ENCODE measurements around the gene FAM200A. TPM values are rescaled to one million over a fixed set of nuclear protein-coding genes. Genes with fewer than 3 reads are reported as not detected.
"Not testable (repeated sequence)": the region's sequence is repeated elsewhere in the genome, so short reads cannot be mapped to it uniquely, and the experiment has no call there.

The FAM200A gene
- total and polyA plus RNA-seq, 4 donors: 2.3 to 5.9 (median 3.1) TPM

DNA sequence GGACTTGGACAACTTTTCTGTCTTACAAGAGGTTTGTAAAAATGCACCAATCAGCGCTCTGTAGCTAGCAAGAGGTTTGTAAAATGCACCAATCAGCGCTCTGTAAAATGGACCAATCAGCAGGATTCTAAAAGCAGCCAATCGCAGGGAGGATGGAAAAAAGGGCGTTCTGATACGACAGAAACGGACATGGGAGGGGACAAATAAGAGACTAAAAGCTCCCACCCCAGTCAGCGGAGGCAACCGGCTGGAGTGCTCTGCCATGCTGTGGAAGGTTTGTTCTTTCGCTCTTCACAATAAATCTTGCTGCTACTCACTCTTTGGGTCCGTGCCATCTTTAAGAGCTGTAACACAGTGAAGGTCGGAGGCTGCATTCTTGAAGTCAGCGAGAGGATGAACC lies 50.7 kb downstream of the FAM200A start:
- H3K27me3 ChIP-seq (ENCODE audit: control insufficient read depth in 1 of 2, insufficient read depth in 2 of 2, low read length in 1 of 2); H3K4me3 ChIP-seq (ENCODE audit: low read length in 2 of 2); H3K27ac ChIP-seq (ENCODE audit: low read depth in 1 of 2, low read length in 2 of 2); ATAC-seq (ENCODE audit: low FRiP score); H3K4me1 ChIP-seq (ENCODE audit: control insufficient read depth in 1 of 2, insufficient read depth in 2 of 2, low read length in 2 of 2); H3K9me3 ChIP-seq (ENCODE audit: control insufficient read depth, low read length); H3K36me3 ChIP-seq (ENCODE audit: control insufficient read depth in 1 of 2, insufficient read depth in 2 of 2, low read length in 1 of 2): not testable (repeated sequence)
- intact Hi-C loops (cut with DNase I): loop anchor here (5.0 kb wide), 1 partner anchor 51 kb away; the partner anchor contains the start of gene FAM200A (in 2 of the 2)
- WGBS, 2 donors: 90 to 93% methylated on average over 12 of the region's 12 CpGs
- peak in 1 of 2 donors; percentile 60 for DNase-seq

DNA sequence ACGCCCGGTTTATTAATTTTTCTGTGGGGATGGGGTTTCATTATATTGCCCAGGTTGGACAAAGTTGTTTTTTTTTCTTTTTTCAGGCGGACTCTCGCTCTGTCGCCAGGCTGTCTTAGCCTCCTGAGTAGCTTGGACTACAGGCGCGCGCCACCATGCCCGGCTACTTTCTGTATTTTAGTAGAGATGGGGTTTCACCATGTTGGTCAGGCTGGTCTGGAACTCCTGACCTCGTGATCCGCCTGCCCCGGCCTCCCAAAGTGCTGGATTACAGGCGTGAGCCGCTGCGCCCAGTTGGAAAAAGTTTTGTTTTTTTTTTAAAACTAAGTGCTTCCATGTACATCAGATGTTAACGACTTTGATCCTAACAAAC lies 51.3 kb downstream of the FAM200A start:
- H3K36me3 ChIP-seq (ENCODE audit: control insufficient read depth in 1 of 2, insufficient read depth in 2 of 2, low read length in 1 of 2): peaks cover 0 to 2% of the 10 kb centered on the region in 2 donors
- H3K4me3 ChIP-seq (ENCODE audit: low read length in 2 of 2): peak overlapping the region; percentile 76 to 91
- H3K9me3 ChIP-seq (ENCODE audit: control insufficient read depth, low read length): no peaks in the 10 kb centered on the region
- intact Hi-C loops (cut with DNase I): loop anchor here (5.0 kb wide), 1 partner anchor 52 kb away; the partner anchor contains the start of gene FAM200A (in 2 of the 2)
- H3K4me1 ChIP-seq (ENCODE audit: control insufficient read depth in 1 of 2, insufficient read depth in 2 of 2, low read length in 2 of 2): no peaks in the 10 kb centered on the region
- no peaks in the 10 kb centered on the region for H3K27me3 ChIP-seq (ENCODE audit: control insufficient read depth in 1 of 2, insufficient read depth in 2 of 2, low read length in 1 of 2)
- 43 to 47% methylated on average over 16 of the region's 16 CpGs for WGBS, 2 donors
- DNase-seq: peak in 1 of 2 donors; percentile 62
- peak overlapping the region in 1 of 2 donors; percentile 83 for H3K27ac ChIP-seq (ENCODE audit: low read depth in 1 of 2, low read length in 2 of 2)
- ATAC-seq (ENCODE audit: low FRiP score): no peak

DNA sequence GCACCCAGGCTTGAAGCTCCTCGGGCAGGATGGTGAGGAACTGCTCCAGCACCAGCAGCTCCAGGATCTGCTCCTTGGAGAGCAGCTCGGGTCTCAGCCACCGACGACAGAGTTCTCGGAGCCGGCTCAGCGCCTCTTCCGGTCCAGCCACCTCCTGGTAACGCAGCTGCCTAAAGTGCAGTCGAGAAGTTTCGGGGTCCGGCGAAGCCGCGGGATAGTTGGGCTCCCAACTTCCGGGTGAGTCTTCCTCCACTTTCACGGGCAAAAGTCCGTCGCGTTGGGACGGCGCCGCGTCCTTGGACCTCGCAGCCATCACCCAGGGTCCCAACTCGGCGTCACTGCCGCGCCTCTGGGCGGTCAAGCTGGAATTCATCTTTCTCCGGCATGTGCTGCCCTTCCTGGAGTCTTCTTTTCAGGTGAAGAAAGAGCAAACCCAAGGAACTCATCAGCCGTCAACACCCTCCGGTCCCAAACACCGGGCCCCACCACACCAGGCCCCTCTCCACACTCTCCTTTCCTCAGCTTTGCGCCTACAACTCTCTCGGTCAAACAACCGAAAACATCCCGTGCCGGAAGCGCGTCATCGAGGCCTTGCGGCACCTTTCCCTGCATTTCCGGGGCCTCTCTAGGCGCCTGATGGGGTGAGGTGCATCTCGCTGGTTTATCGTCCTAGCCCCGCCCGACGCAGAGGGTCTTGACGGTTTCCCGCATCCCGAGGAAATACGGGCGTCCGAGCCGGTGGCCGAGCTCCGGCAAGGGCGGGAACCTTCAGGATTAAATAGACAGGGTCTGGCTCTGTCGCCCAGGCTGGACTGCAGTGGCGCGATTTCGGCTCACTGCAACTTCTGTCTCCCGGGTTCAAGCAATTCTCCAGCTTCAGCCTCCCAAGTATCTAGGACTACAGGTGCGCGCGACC lies 51.9 kb downstream of the FAM200A start, which contains the start of gene ZNF394:
Gene ZNF394, minus strand, starts transcription at position 561 of the 916 bp plus-strand sequence. Its CDS starts 188 bp downstream, at position 373.
- Histone ChIP-seq H3K27me3 (ENCODE audit: control insufficient read depth in 1 of 2, insufficient read depth in 2 of 2, low read length in 1 of 2) (no peaks in the 10 kb centered on the region), H3K27ac (ENCODE audit: low read depth in 1 of 2, low read length in 2 of 2) (peak within 1 kb of the TSS; percentile 64 to 83), H3K4me3 (ENCODE audit: low read length in 2 of 2) (peak within 1 kb of the TSS; percentile 76 to 91), H3K4me1 (ENCODE audit: control insufficient read depth in 1 of 2, insufficient read depth in 2 of 2, low read length in 2 of 2) (no peaks in the 10 kb centered on the region), H3K9me3 (ENCODE audit: control insufficient read depth, low read length) (no peaks in the 10 kb centered on the region), H3K36me3 (ENCODE audit: control insufficient read depth in 1 of 2, insufficient read depth in 2 of 2, low read length in 1 of 2) (peaks cover 0 to 2% of the 10 kb centered on the region in 2 donors)
- DNase-seq (peak; percentile 95 to 98), ATAC-seq (ENCODE audit: low FRiP score) (peak; percentile 83)
- WGBS, 2 donors: 0% methylated on average over 68 of the region's 68 CpGs
- intact Hi-C loops (cut with DNase I): loop anchor here (5.0 kb wide), 1 partner anchor 52 kb away; the partner anchor contains the start of gene FAM200A (in 2 of the 2)

DNA sequence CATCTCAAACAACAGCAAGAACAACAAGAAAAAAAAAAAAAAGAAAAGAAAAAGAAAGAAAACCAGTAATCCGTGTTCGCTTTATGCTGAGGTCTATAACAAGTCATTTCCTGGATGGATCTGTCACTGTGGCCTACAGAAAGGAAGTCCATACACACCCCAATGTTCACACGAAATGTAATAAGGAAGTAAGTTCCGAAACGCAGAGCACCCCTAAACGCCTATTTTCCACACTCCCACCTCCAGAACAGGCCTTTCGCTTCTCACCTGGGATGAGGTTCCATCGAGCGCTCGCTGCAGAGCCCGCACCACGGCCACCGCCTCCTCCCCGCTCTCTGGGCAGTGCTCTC lies 52.6 kb downstream of the FAM200A start:
- ATAC-seq (ENCODE audit: low FRiP score): no peak
- DNase-seq: no peak
- Histone ChIP-seq H3K27ac (ENCODE audit: low read depth in 1 of 2, low read length in 2 of 2) (peak overlapping the region in 1 of 2 donors; percentile 83), H3K4me1 (ENCODE audit: control insufficient read depth in 1 of 2, insufficient read depth in 2 of 2, low read length in 2 of 2) (no peaks in the 10 kb centered on the region), H3K9me3 (ENCODE audit: control insufficient read depth, low read length) (peaks cover under 1% of the 10 kb centered on the region), H3K4me3 (ENCODE audit: low read length in 2 of 2) (peak overlapping the region; percentile 76 to 91), H3K36me3 (ENCODE audit: control insufficient read depth in 1 of 2, insufficient read depth in 2 of 2, low read length in 1 of 2) (peaks cover 0 to 3% of the 10 kb centered on the region in 2 donors), H3K27me3 (ENCODE audit: control insufficient read depth in 1 of 2, insufficient read depth in 2 of 2, low read length in 1 of 2) (no peaks in the 10 kb centered on the region)
- intact Hi-C loops (cut with DNase I): no loop called here
- 0 to 1% methylated on average over 14 of the region's 14 CpGs for WGBS, 2 donors

DNA sequence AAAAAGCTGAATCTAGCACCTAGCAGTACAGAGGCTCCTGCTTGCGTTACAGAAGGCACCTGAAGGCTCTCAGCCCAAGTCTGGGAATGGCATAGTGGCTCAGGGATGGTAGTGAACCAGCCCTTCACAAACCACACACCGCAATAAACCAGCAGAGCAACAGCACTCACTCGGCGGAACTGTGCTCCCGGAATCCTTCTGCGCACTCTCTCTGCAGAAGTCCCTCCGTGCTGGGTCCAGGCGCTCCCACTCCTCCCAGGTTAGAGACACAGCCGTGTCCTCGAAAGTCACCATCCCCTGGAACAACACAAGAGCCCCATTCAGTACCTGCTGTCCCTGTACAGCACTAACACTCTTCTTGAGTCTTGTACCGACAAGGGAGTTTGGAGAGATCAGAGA lies 53.4 kb downstream of the FAM200A start:
- no peak for ATAC-seq (ENCODE audit: low FRiP score)
- no peaks in the 10 kb centered on the region for H3K4me1 ChIP-seq (ENCODE audit: control insufficient read depth in 1 of 2, insufficient read depth in 2 of 2, low read length in 2 of 2)
- peaks cover 7% of the 10 kb centered on the region for H3K9me3 ChIP-seq (ENCODE audit: control insufficient read depth, low read length)
- H3K4me3 ChIP-seq (ENCODE audit: low read length in 2 of 2): peak overlapping the region in 1 of 2 donors; percentile 91
- 77 to 78% methylated on average over 11 of the region's 11 CpGs for WGBS, 2 donors
- H3K36me3 ChIP-seq (ENCODE audit: control insufficient read depth in 1 of 2, insufficient read depth in 2 of 2, low read length in 1 of 2): peaks cover 2 to 10% of the 10 kb centered on the region in 2 donors
- H3K27ac ChIP-seq (ENCODE audit: low read depth in 1 of 2, low read length in 2 of 2): no peak overlapping the region
- no peak for DNase-seq
- intact Hi-C loops (cut with DNase I): no loop called here
- H3K27me3 ChIP-seq (ENCODE audit: control insufficient read depth in 1 of 2, insufficient read depth in 2 of 2, low read length in 1 of 2): no peaks in the 10 kb centered on the region

DNA sequence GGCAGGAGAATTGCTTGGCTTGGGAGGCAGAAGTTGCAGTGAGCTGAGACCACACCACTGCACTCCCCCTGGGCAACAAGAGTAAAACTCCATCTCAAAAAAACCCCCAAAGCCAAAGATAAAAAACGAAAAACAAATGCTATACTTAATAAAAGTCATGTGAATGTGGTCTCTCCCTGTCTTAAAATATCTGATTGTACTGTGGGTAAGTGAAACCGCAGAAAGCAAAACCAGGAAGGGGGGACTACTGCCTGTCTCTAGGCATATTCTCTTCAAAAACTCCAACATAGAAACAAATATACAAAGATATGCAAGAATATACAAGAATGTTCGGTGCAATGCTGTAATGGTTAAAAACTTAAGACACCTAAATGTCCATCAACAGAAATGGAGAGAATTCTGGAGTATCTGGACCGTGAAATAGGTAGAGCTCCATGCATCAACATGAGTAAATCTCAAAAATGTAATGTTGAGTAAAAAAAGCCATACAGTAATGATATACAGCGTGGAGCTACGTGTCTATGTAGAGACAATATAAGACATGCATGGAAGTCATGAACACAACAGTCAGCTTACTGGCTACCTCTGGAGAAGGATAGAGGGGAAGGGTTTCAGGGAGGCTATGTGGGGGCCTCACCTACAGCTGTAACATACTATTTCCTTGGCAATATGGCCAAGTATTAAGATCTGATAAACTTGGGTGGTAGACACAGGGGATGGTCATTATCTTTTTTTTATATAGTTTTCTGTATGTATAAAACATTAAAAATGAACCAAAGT lies 54.0 kb downstream of the FAM200A start:
- H3K9me3 ChIP-seq (ENCODE audit: control insufficient read depth, low read length): peaks cover 8% of the 10 kb centered on the region
- peaks cover 4 to 10% of the 10 kb centered on the region in 2 donors for H3K36me3 ChIP-seq (ENCODE audit: control insufficient read depth in 1 of 2, insufficient read depth in 2 of 2, low read length in 1 of 2)
- 84 to 85% methylated on average over 6 of the region's 6 CpGs for WGBS, 2 donors
- H3K4me3 ChIP-seq (ENCODE audit: low read length in 2 of 2): peak overlapping the region in 1 of 2 donors; percentile 2
- intact Hi-C loops (cut with DNase I): no loop called here
- DNase-seq (no peak), ATAC-seq (ENCODE audit: low FRiP score) (no peak)
- H3K27ac ChIP-seq (ENCODE audit: low read depth in 1 of 2, low read length in 2 of 2): no peak overlapping the region
- no peaks in the 10 kb centered on the region for H3K27me3 ChIP-seq (ENCODE audit: control insufficient read depth in 1 of 2, insufficient read depth in 2 of 2, low read length in 1 of 2)
- no peaks in the 10 kb centered on the region for H3K4me1 ChIP-seq (ENCODE audit: control insufficient read depth in 1 of 2, insufficient read depth in 2 of 2, low read length in 2 of 2)

Other genes starting within 250 kb of the FAM200A start
- 100 to 1,000 TPM in 1 of 2 donors, 10 to 100 TPM in 1; 99.9 to 106 TPM for gene ARPC1A, start 226.2 kb downstream of the FAM200A start, total RNA-seq
- 100 to 1,000 TPM in 1 of 2 donors, 10 to 100 TPM in 1; 95.1 to 227 TPM for gene ARPC1A, start 226.2 kb downstream of the FAM200A start, polyA plus RNA-seq
- gene ARPC1B, start 177.4 kb downstream of the FAM200A start, total RNA-seq: 100 to 1,000 TPM; 134 to 172 TPM
- 100 to 1,000 TPM; 153 to 262 TPM for gene ARPC1B, start 177.4 kb downstream of the FAM200A start, polyA plus RNA-seq
- 10 to 100 TPM; 74.8 to 94.9 TPM for gene PDAP1, start 143.5 kb downstream of the FAM200A start, total RNA-seq
- gene PDAP1, start 143.5 kb downstream of the FAM200A start, polyA plus RNA-seq: 100 to 1,000 TPM; 174 to 223 TPM
- 10 to 100 TPM; 53.5 to 57.0 TPM for gene BUD31, start 143.1 kb downstream of the FAM200A start, total RNA-seq
- gene BUD31, start 143.1 kb downstream of the FAM200A start, polyA plus RNA-seq: 100 to 1,000 TPM in 1 of 2 donors, 10 to 100 TPM in 1; 89.1 to 135 TPM
- 1 to 10 TPM; 5.4 to 6.0 TPM for gene PTCD1, start 113.3 kb downstream of the FAM200A start, total RNA-seq
- gene PTCD1, start 113.3 kb downstream of the FAM200A start, polyA plus RNA-seq: 1 to 10 TPM in 1 of 2 donors, under 1 TPM in 1; 0.63 to 5.5 TPM
- gene CPSF4, start 113.2 kb downstream of the FAM200A start, total RNA-seq: 10 to 100 TPM; 30.4 to 33.6 TPM
- gene CPSF4, start 113.2 kb downstream of the FAM200A start, polyA plus RNA-seq: 10 to 100 TPM; 24.2 to 48.9 TPM
- gene ATP5MF, start 85.9 kb downstream of the FAM200A start, total RNA-seq: 100 to 1,000 TPM; 118 to 128 TPM
- gene ATP5MF, start 85.9 kb downstream of the FAM200A start, polyA plus RNA-seq: 100 to 1,000 TPM; 457 to 973 TPM
- 10 to 100 TPM; 10.5 to 18.2 TPM for gene ZNF789, start 79.2 kb downstream of the FAM200A start, total RNA-seq
- gene ZNF789, start 79.2 kb downstream of the FAM200A start, polyA plus RNA-seq: 10 to 100 TPM in 1 of 2 donors, 1 to 10 TPM in 1; 3.6 to 14.7 TPM
- 10 to 100 TPM; 29.1 to 32.1 TPM for gene ZNF394, start 51.8 kb downstream of the FAM200A start, total RNA-seq
- gene ZNF394, start 51.8 kb downstream of the FAM200A start, polyA plus RNA-seq: 10 to 100 TPM; 14.9 to 32.3 TPM
- gene ZKSCAN5, start 47.5 kb downstream of the FAM200A start, total RNA-seq: 1 to 10 TPM; 7.8 to 8.9 TPM
- gene ZKSCAN5, start 47.5 kb downstream of the FAM200A start, polyA plus RNA-seq: 1 to 10 TPM; 2.1 to 4.1 TPM
- 10 to 100 TPM; 78.9 to 93.1 TPM for gene ZNF655, start 6.5 kb upstream of the FAM200A start, total RNA-seq
- gene ZNF655, start 6.5 kb upstream of the FAM200A start, polyA plus RNA-seq: 10 to 100 TPM; 47.7 to 52.3 TPM
- gene TMEM225B, start 46.2 kb upstream of the FAM200A start, total RNA-seq: 1 to 10 TPM in 1 of 2 donors, under 1 TPM in 1; 0.52 to 1.7 TPM
- gene TMEM225B, start 46.2 kb upstream of the FAM200A start, polyA plus RNA-seq: 1 to 10 TPM in 1 of 2 donors, under 1 TPM in 1; 0.63 to 1.3 TPM
- gene ZSCAN25, start 64.8 kb upstream of the FAM200A start, total RNA-seq: 10 to 100 TPM; 16.2 to 22.5 TPM
- gene ZSCAN25, start 64.8 kb upstream of the FAM200A start, polyA plus RNA-seq: 1 to 10 TPM; 2.1 to 7.4 TPM
- gene CYP3A5, start 127.9 kb upstream of the FAM200A start, total RNA-seq: 1 to 10 TPM in 1 of 2 donors, not detected in 1; 3.4 TPM
- gene CYP3A5, start 127.9 kb upstream of the FAM200A start, polyA plus RNA-seq: 10 to 100 TPM in 1 of 2 donors, under 1 TPM in 1; 0.61 to 24.3 TPM
- not detected for gene CYP3A7, start 183.1 kb upstream of the FAM200A start, total RNA-seq
- gene CYP3A7, start 183.1 kb upstream of the FAM200A start, polyA plus RNA-seq: under 1 TPM in 1 of 2 donors, not detected in 1; 0.05 TPM
- not detected for gene CYP3A4, start 232.1 kb upstream of the FAM200A start, total RNA-seq
- 10 to 100 TPM in 1 of 2 donors, not detected in 1; 12.9 TPM for gene CYP3A4, start 232.1 kb upstream of the FAM200A start, polyA plus RNA-seq

Data from aorta (tissue), 5 donors.